ENCODE data around the gene TTC9B.

- TF ChIP-seq EZH2phosphoT487 (IDR thresholded peaks at IDR 0.05; ENCODE audit: insufficient read depth, low read depth): no peak
- no peak for TF ChIP-seq EZH2 (IDR thresholded peaks at IDR 0.05; ENCODE audit: insufficient read depth, poor library complexity, severe bottlenecking)
Observed at GRCh38 chr19:40244579-40245317, 26.6 kb upstream of the TTC9B start.
